Measurements from ENCODE around the gene TNNT2.

- TF ChIP-seq, protein P1, sequence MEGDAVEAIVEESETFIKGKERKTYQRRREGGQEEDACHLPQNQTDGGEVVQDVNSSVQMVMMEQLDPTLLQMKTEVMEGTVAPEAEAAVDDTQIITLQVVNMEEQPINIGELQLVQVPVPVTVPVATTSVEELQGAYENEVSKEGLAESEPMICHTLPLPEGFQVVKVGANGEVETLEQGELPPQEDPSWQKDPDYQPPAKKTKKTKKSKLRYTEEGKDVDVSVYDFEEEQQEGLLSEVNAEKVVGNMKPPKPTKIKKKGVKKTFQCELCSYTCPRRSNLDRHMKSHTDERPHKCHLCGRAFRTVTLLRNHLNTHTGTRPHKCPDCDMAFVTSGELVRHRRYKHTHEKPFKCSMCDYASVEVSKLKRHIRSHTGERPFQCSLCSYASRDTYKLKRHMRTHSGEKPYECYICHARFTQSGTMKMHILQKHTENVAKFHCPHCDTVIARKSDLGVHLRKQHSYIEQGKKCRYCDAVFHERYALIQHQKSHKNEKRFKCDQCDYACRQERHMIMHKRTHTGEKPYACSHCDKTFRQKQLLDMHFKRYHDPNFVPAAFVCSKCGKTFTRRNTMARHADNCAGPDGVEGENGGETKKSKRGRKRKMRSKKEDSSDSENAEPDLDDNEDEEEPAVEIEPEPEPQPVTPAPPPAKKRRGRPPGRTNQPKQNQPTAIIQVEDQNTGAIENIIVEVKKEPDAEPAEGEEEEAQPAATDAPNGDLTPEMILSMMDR (IDR thresholded peaks at IDR 0.05): no peak
- TF ChIP-seq EZH2 (IDR thresholded peaks at IDR 0.05; ENCODE audit: borderline replicate concordance, insufficient read depth, low read depth, low read length, poor library complexity, severe bottlenecking): no peak
Observed at GRCh38 chr1:201394591-201394990, 17.1 kb upstream of the TNNT2 start.

Measured in B cell (primary cell).